Suprapubic skin (tissue), 4 donors: ENCODE results near the gene ABCD3.
"Not testable (repeated sequence)": the region's sequence is repeated elsewhere in the genome, so short reads cannot be mapped to it uniquely, and the experiment has no call there.

Experiments
- EP300 ChIP-seq: sonication (generic); formaldehyde crosslinking; IDR thresholded peaks from one replicate; pipeline ENCODE4 v1.6.1; 2017; ENCODE audit warnings: antibody characterized with exemption
- POLR2AphosphoS5 ChIP-seq, 3 donors: sonication (generic); formaldehyde crosslinking; IDR thresholded peaks; one replicate each; pipeline ENCODE4 v1.6.1; 2017; ENCODE audit warnings: antibody characterized with exemption in 3 of 3
- TF ChIP-seq, protein P1 (sequence below), 2 donors: fragments of 200-600 bp in 1 of 2; fragments of 450-650 bp in 1 of 2; sonication (generic) in 1 of 2; IDR thresholded peaks; one replicate each; pipeline ENCODE4 v1.5.1; 2016 to 2019; ENCODE audit warnings: antibody characterized with exemption in 2 of 2, mild to moderate bottlenecking in 1 of 2, moderate library complexity in 1 of 2

DNA sequence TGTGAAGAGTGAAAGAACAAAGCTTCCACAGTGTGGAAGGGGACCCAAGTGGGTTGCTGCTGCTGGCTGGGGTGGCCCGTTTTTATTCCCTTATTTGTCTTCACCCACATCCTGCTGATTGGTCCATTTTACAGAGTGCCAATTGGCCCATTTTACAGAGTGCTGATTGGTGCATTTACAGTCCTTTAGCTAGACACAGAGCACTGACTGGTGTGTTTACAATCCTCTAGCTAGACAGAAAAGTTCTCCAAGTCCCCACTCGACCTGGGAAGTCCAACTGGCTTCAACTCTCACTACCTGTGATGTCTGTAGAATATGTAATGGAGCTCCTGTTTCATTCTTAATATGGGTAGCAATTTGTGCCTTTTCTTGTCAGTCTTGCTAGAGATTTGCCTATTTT lies 39.7 kb upstream of the ABCD3 start:
- TF ChIP-seq, protein P1, sequence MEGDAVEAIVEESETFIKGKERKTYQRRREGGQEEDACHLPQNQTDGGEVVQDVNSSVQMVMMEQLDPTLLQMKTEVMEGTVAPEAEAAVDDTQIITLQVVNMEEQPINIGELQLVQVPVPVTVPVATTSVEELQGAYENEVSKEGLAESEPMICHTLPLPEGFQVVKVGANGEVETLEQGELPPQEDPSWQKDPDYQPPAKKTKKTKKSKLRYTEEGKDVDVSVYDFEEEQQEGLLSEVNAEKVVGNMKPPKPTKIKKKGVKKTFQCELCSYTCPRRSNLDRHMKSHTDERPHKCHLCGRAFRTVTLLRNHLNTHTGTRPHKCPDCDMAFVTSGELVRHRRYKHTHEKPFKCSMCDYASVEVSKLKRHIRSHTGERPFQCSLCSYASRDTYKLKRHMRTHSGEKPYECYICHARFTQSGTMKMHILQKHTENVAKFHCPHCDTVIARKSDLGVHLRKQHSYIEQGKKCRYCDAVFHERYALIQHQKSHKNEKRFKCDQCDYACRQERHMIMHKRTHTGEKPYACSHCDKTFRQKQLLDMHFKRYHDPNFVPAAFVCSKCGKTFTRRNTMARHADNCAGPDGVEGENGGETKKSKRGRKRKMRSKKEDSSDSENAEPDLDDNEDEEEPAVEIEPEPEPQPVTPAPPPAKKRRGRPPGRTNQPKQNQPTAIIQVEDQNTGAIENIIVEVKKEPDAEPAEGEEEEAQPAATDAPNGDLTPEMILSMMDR (IDR thresholded peaks at IDR 0.05), result not testable (repeated sequence)
- TF ChIP-seq EP300; POLR2AphosphoS5 (IDR thresholded peaks at IDR 0.05): not testable (repeated sequence)
